ENCODE data around the gene JTB.
"Not testable (repeated sequence)": the region's sequence is repeated elsewhere in the genome, so short reads cannot be mapped to it uniquely, and the experiment has no call there.

Gene JTB

DNA sequence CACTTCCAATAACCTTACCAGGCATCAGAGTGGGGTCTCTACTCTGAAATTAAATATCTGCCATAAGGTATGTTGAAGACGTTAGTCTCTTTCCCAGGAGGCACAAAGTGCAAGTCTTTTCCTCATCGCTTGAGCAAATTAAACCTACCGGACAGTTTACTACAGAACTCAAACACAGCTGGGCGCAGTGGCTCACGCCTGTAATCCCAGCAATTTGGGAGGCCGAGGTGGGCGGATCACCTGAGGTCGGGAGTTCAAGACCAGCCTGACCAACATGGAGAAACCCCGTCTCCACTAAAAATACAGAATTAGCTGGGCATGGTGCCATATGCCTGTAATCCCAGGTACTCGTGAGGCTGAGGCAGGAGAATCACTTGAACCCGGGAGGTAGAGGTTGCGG is 1.6 kb upstream of the JTB start:
- not testable (repeated sequence) for H3K9me3 ChIP-seq (ENCODE audit: control insufficient read depth, low read length); H3K27ac ChIP-seq (ENCODE audit: insufficient read depth, low read length, poor library complexity, severe bottlenecking); H3K4me3 ChIP-seq (ENCODE audit: insufficient read depth, low read depth, low read length, poor library complexity, severe bottlenecking); DNase-seq; H3K27me3 ChIP-seq (replicated peaks; ENCODE audit: control insufficient read depth, insufficient read depth, low read length, poor library complexity, severe bottlenecking)
- peaks cover 16% of the 10 kb centered on the region for H3K4me1 ChIP-seq (ENCODE audit: control insufficient read depth, insufficient read depth, low read length, poor library complexity, severe bottlenecking)
- peaks cover 17% of the 10 kb centered on the region for H3K36me3 ChIP-seq (ENCODE audit: control insufficient read depth, insufficient read depth, low read length)

DNA sequence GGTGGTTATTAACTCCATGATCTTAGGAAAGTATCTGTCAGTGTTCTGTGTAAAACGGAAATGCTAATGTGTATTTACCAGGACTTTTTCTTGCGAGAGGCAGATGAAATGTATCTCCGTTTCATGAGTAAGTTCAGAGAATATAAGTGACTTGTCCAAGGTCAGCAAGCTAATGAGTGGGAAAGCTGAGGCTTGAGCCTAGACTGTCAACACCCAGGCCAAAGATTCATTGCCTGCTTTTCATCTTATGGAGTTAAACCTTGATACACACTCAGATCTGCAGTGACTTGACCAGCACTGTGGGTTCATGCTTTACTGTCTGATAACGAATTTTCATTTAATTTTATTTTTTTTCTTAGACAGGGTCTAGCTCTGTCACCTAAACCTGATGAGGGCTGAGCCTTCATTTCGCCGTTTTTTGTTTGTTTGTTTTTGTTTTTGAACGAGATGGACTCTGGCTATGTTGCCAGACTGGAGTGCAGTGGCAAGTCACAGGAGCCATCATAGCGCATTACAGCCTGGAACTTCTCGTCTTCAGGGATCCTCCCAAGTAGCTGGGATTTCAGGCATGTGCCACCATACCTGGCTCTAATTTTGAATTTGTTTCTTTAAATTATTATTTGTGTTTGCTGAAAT is 918 bp upstream of the JTB start:
- DNase-seq, result no peak
- peak overlapping the region; percentile 91 for H3K27ac ChIP-seq (ENCODE audit: insufficient read depth, low read length, poor library complexity, severe bottlenecking)
- H3K36me3 ChIP-seq (ENCODE audit: control insufficient read depth, insufficient read depth, low read length), result peaks cover 24% of the 10 kb centered on the region
- H3K9me3 ChIP-seq (ENCODE audit: control insufficient read depth, low read length), result no peaks in the 10 kb centered on the region
- H3K4me3 ChIP-seq (ENCODE audit: insufficient read depth, low read depth, low read length, poor library complexity, severe bottlenecking), result peak overlapping the region; percentile 93
- no peaks in the 10 kb centered on the region for H3K27me3 ChIP-seq (replicated peaks; ENCODE audit: control insufficient read depth, insufficient read depth, low read length, poor library complexity, severe bottlenecking)
- H3K4me1 ChIP-seq (ENCODE audit: control insufficient read depth, insufficient read depth, low read length, poor library complexity, severe bottlenecking), result peaks cover 16% of the 10 kb centered on the region

DNA sequence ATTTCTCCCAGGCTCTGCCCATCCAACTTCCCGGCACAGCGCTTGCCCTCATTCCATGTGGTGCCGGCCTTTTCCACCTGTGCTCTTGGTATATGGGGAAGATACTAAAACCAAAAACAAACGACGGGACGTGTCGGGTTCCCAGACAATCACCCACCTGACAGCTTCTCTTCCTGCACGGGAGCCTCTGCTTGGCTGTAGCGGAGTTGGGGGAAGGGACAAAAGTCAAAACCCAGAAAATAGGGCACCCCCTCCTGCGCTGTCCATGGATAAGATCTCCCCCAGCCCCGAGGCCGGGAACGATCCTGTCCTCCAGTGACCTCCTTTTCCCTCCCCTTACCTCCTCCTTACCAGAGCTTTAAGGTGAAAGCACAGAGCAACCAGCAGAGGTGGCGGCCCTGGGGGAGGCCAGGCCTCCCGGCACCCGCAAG is 640 bp downstream of the JTB start:
- Histone ChIP-seq H3K9me3 (ENCODE audit: control insufficient read depth, low read length) (no peaks in the 10 kb centered on the region), H3K36me3 (ENCODE audit: control insufficient read depth, insufficient read depth, low read length) (peaks cover 26% of the 10 kb centered on the region), H3K27me3 (replicated peaks; ENCODE audit: control insufficient read depth, insufficient read depth, low read length, poor library complexity, severe bottlenecking) (no peaks in the 10 kb centered on the region), H3K27ac (ENCODE audit: insufficient read depth, low read length, poor library complexity, severe bottlenecking) (peak overlapping the region; percentile 91), H3K4me3 (ENCODE audit: insufficient read depth, low read depth, low read length, poor library complexity, severe bottlenecking) (peak overlapping the region; percentile 93), H3K4me1 (ENCODE audit: control insufficient read depth, insufficient read depth, low read length, poor library complexity, severe bottlenecking) (peaks cover 18% of the 10 kb centered on the region)
- no peak for DNase-seq

DNA sequence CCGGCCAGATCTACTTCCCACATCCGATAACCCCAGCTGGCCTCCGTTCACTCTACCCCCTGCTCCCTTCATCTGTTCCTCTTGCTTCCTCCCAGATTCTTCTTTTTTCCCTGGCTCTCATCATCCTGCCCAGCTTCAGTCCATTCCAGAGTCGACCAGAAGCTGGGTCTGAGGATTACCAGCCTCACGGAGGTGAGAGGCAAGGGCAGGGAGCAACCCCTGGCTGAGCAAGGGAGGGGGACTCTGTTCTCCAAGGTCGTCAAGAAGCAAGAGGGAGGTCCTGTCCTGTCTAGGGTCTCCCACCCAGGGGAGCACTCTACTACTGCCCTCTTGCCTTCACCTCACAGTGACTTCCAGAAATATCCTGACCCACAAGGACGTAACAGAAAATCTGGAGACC is 3.9 kb downstream of the JTB start:
- Histone ChIP-seq H3K27ac (ENCODE audit: insufficient read depth, low read length, poor library complexity, severe bottlenecking) (no peak overlapping the region), H3K36me3 (ENCODE audit: control insufficient read depth, insufficient read depth, low read length) (peaks cover 26% of the 10 kb centered on the region), H3K4me1 (ENCODE audit: control insufficient read depth, insufficient read depth, low read length, poor library complexity, severe bottlenecking) (peaks cover 18% of the 10 kb centered on the region), H3K4me3 (ENCODE audit: insufficient read depth, low read depth, low read length, poor library complexity, severe bottlenecking) (no peak overlapping the region), H3K27me3 (replicated peaks; ENCODE audit: control insufficient read depth, insufficient read depth, low read length, poor library complexity, severe bottlenecking) (no peaks in the 10 kb centered on the region), H3K9me3 (ENCODE audit: control insufficient read depth, low read length) (no peaks in the 10 kb centered on the region)
- no peak for DNase-seq

DNA sequence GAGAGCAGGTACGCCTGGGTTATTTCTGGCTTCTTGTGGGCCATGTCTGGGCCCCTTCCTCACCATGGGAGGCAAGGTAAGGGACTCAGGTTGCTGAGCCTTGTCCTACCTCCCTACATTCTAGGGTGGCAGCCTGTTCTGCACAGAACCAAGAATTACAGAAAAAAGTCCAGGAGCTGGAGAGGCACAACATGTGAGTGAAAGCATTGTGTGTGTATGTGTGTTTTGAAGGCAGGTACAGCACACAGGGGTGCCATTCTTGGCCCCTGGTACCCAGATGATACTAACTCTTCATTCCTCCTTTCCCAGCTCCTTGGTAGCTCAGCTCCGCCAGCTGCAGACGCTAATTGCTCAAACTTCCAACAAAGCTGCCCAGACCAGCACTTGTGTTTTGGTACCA is 4.4 kb downstream of the JTB start:
- Histone ChIP-seq H3K27me3 (replicated peaks; ENCODE audit: control insufficient read depth, insufficient read depth, low read length, poor library complexity, severe bottlenecking) (no peaks in the 10 kb centered on the region), H3K4me1 (ENCODE audit: control insufficient read depth, insufficient read depth, low read length, poor library complexity, severe bottlenecking) (peaks cover 18% of the 10 kb centered on the region), H3K36me3 (ENCODE audit: control insufficient read depth, insufficient read depth, low read length) (peaks cover 26% of the 10 kb centered on the region), H3K27ac (ENCODE audit: insufficient read depth, low read length, poor library complexity, severe bottlenecking) (no peak overlapping the region), H3K9me3 (ENCODE audit: control insufficient read depth, low read length) (no peaks in the 10 kb centered on the region), H3K4me3 (ENCODE audit: insufficient read depth, low read depth, low read length, poor library complexity, severe bottlenecking) (no peak overlapping the region)
- no peak for DNase-seq

DNA sequence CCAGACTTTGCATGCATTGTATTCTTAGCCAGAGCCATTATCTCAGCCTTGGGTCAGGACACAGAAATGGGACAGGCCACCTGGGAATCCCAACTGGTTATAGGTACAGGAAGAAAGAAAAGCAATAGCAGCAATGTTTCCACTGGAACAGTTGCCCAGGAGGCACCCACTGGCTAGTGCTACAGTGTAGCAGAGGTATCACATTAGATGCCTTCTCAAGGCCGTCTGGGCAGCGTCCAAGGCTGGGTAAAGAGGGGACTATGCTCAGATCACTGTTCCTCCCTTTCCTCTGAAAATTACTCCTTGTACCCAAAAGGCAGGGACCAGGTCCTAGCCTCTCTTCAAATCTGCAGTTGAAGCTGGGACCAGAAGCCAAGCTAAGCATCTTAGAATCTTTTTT is 7.1 kb downstream of the JTB start:
- Histone ChIP-seq H3K27ac (ENCODE audit: insufficient read depth, low read length, poor library complexity, severe bottlenecking) (no peak overlapping the region), H3K27me3 (replicated peaks; ENCODE audit: control insufficient read depth, insufficient read depth, low read length, poor library complexity, severe bottlenecking) (no peaks in the 10 kb centered on the region), H3K4me1 (ENCODE audit: control insufficient read depth, insufficient read depth, low read length, poor library complexity, severe bottlenecking) (peaks cover 17% of the 10 kb centered on the region), H3K9me3 (ENCODE audit: control insufficient read depth, low read length) (no peaks in the 10 kb centered on the region), H3K36me3 (ENCODE audit: control insufficient read depth, insufficient read depth, low read length) (peaks cover 19% of the 10 kb centered on the region), H3K4me3 (ENCODE audit: insufficient read depth, low read depth, low read length, poor library complexity, severe bottlenecking) (no peak overlapping the region)
- no peak for DNase-seq

DNA sequence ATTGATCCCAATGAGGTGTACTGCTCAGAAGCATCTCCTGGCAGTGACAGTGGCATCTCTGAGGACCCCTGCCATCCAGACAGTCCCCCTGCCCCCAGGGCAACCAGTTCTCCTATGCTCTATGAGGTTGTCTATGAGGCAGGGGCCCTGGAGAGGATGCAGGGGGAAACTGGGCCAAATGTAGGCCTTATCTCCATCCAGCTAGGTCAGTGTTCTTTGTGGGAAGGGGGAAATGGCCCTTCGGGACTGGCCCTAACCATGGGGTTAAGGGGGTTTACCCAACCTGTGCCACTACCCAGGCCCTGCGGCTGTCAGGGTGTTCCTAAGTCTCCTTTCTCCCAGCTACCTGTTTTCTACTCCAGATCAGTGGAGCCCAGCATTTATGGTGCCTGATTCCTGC is 8.5 kb downstream of the JTB start:
- H3K27me3 ChIP-seq (replicated peaks; ENCODE audit: control insufficient read depth, insufficient read depth, low read length, poor library complexity, severe bottlenecking), result no peaks in the 10 kb centered on the region
- peaks cover 22% of the 10 kb centered on the region for H3K4me1 ChIP-seq (ENCODE audit: control insufficient read depth, insufficient read depth, low read length, poor library complexity, severe bottlenecking)
- DNase-seq, result no peak
- no peaks in the 10 kb centered on the region for H3K9me3 ChIP-seq (ENCODE audit: control insufficient read depth, low read length)
- H3K4me3 ChIP-seq (ENCODE audit: insufficient read depth, low read depth, low read length, poor library complexity, severe bottlenecking), result no peak overlapping the region
- H3K27ac ChIP-seq (ENCODE audit: insufficient read depth, low read length, poor library complexity, severe bottlenecking), result peak overlapping the region; percentile 26
- H3K36me3 ChIP-seq (ENCODE audit: control insufficient read depth, insufficient read depth, low read length), result peaks cover 8% of the 10 kb centered on the region

DNA sequence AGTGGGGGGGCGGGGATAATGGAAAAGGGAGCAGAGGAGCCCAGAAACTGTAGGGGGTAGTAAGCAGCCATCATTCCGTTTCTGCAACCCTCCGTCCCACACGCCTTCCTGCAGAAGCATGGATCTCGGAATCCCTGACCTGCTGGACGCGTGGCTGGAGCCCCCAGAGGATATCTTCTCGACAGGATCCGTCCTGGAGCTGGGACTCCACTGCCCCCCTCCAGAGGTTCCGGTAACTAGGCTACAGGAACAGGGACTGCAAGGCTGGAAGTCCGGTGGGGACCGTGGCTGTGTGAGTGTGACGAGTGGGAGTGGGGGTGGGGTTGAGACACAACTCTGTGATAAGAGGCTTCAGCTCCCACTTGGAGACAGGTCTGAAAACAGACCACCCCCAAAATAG is 9.1 kb downstream of the JTB start:
- H3K27ac ChIP-seq (ENCODE audit: insufficient read depth, low read length, poor library complexity, severe bottlenecking), result peak overlapping the region; percentile 87
- DNase-seq, result no peak

DNA sequence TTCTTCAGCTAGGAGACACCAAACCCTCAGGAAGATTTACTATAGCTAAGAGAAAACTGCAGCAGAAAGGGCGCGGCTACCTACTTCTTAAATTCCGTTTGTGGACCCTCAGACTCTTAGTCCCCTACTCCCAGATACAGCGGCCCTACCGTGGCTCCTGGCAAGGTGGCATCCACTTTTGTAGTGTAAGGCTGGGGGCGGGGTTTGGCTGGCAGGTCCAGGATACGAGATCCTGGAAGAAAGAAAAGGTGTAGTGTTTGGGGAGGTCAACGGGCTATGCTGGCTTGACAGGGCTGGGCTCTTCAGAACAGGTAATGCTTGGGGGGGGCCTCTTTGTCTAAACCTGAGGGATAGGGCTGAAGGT is 9.5 kb downstream of the JTB start:
- H3K4me1 ChIP-seq (ENCODE audit: control insufficient read depth, insufficient read depth, low read length, poor library complexity, severe bottlenecking), result peaks cover 27% of the 10 kb centered on the region
- no peaks in the 10 kb centered on the region for H3K9me3 ChIP-seq (ENCODE audit: control insufficient read depth, low read length)
- peak overlapping the region; percentile 87 for H3K27ac ChIP-seq (ENCODE audit: insufficient read depth, low read length, poor library complexity, severe bottlenecking)
- no peak for DNase-seq
- no peaks in the 10 kb centered on the region for H3K27me3 ChIP-seq (replicated peaks; ENCODE audit: control insufficient read depth, insufficient read depth, low read length, poor library complexity, severe bottlenecking)
- no peaks in the 10 kb centered on the region for H3K36me3 ChIP-seq (ENCODE audit: control insufficient read depth, insufficient read depth, low read length)
- H3K4me3 ChIP-seq (ENCODE audit: insufficient read depth, low read depth, low read length, poor library complexity, severe bottlenecking), result no peak overlapping the region

More for the DNA sequence above, 9.1 kb downstream of the JTB start:
- peaks cover 2% of the 10 kb centered on the region for H3K36me3 ChIP-seq (ENCODE audit: control insufficient read depth, insufficient read depth, low read length)
- no peaks in the 10 kb centered on the region for H3K9me3 ChIP-seq (ENCODE audit: control insufficient read depth, low read length)
- no peaks in the 10 kb centered on the region for H3K27me3 ChIP-seq (replicated peaks; ENCODE audit: control insufficient read depth, insufficient read depth, low read length, poor library complexity, severe bottlenecking)
- peaks cover 25% of the 10 kb centered on the region for H3K4me1 ChIP-seq (ENCODE audit: control insufficient read depth, insufficient read depth, low read length, poor library complexity, severe bottlenecking)
- no peak overlapping the region for H3K4me3 ChIP-seq (ENCODE audit: insufficient read depth, low read depth, low read length, poor library complexity, severe bottlenecking)

DNA sequence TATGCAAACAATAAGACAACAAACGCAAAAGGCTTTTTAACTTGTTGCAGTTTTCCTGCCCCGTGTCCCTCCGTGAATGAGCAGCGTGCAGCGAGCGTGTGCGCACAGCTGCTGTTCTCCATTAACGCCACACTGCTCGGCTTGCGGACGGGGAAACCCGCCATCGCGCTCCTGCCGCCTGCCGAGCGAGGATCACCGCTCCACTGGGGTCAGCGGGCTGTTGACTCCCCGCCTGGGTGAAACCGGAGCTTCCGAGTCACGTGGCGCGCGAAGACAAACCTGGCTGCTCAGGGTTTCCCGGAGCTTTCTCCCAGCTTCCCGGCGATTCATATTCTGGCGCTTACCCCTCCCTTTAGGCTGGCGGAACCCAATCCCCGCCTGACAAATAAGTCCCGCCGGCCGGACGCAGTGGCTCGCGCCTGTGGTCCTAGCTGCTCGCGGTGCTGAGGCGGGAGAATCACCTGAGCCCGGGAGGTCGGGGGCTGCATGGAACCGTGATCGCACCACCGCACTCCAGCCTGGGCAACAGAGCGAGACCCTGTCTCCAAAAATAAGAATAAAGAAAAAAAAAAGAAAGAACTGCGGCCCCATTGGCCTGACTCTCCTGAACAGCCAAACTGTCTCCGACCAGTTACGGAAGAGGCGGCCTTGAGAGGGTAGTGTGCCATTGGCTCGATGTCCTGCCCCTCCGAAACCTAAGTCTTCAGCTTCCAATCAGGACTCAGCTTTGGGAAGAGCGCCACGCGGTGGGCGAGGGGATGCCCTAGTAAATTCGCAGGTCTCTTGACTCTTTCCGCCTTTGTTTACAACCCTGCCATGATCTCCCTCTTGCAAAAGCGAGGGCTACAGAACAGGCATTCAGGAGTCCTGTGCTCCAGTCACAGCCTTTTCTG is 10.1 kb downstream of the JTB start, which contains the start of gene CREB3L4:
TSS of gene CREB3L4 (plus strand) at position 796 of the 893 bp plus-strand sequence. CDS start 624 bp downstream, outside the sequence.
- Histone ChIP-seq H3K36me3 (ENCODE audit: control insufficient read depth, insufficient read depth, low read length) (no peaks in the 10 kb centered on the region), H3K4me3 (ENCODE audit: insufficient read depth, low read depth, low read length, poor library complexity, severe bottlenecking) (peak within 1 kb of the TSS; percentile 78), H3K27me3 (replicated peaks; ENCODE audit: control insufficient read depth, insufficient read depth, low read length, poor library complexity, severe bottlenecking) (no peaks in the 10 kb centered on the region), H3K4me1 (ENCODE audit: control insufficient read depth, insufficient read depth, low read length, poor library complexity, severe bottlenecking) (peaks cover 34% of the 10 kb centered on the region), H3K9me3 (ENCODE audit: control insufficient read depth, low read length) (no peaks in the 10 kb centered on the region), H3K27ac (ENCODE audit: insufficient read depth, low read length, poor library complexity, severe bottlenecking) (peak within 1 kb of the TSS; percentile 87)
- DNase-seq, result peak; percentile 65 to 79 (median 75)
